ENCODE measurements around the gene CLPTM1.

GRCh38 chr19:44959691-44960090, 4.5 kb downstream of the CLPTM1 start:
- TF ChIP-seq DDX20 (tag; IDR thresholded peaks at IDR 0.05; ENCODE audit: low read depth) (no peak), JUNB (CRISPR knock-in tag; conservative IDR thresholded peaks at IDR 0.05) (no peak), ZNF444 (CRISPR knock-in tag; IDR thresholded peaks at IDR 0.05) (no peak)

Measured in K562 (cell line).